ENCODE results near the gene MMP3.

Gene MMP3

DNA sequence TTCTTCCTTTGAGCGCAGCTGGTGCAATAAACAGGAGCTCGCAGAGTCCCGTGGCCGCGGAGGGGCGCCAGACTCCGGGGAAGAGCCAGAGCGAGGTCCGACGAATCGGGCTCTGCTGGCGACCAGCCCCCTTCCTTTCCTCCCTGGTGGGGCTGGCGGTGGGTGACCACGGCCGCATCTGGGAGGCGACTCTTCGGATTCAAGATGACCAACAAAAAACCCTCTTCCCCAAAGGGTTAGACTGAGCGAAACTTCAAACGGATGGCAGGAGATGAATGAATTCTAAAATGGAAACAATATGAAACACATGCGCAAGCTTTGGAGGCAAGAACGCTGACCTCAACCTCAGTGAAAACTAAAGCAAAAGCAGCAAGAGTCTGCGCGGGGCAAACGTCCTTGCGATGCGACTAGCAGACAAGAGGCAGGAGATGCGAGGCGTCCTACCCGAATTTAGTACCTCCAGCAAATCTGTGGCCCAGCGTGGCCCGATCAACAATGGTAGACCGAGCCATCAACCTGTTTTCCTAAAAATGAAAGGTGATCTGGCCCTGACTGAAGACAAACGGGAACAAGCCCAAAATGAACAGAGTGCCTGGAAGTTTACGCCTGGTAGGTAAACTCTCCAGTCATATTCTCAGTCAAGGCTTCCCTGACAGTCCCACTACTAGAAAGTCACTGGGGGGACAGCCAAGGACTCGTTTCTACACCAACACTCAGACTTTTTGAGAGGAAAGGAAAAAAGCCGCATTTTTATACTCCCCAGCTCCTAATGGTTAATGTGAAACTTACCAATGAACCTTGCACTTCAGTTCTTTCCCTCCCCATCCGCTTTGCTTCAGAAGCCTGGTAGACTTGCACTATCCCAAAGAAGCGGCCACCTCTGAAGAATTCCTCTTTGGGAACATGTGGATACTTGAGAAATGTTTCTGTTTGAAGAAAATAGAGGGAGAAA lies 11.6 kb downstream of the MMP3 start:
- peak; percentile 79 for DNase-seq (ENCODE audit: low spot score)

DNA sequence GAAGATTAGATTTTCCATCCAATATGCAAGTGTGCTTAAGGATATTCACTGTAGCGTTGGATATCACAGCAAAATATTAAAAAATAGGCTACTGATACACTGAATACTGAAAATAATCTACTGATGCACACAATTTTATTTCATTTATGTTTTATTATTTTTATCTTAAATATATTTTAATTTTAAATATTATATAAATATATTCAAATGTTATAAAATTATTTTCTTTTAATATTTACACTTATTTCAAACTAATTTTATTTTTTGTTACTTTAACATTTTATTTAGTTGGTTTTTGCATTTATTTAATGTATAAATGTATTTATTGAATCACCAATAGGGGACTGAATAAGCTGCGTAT lies 12.3 kb downstream of the MMP3 start:
- no peak for DNase-seq (ENCODE audit: low spot score)

DNA sequence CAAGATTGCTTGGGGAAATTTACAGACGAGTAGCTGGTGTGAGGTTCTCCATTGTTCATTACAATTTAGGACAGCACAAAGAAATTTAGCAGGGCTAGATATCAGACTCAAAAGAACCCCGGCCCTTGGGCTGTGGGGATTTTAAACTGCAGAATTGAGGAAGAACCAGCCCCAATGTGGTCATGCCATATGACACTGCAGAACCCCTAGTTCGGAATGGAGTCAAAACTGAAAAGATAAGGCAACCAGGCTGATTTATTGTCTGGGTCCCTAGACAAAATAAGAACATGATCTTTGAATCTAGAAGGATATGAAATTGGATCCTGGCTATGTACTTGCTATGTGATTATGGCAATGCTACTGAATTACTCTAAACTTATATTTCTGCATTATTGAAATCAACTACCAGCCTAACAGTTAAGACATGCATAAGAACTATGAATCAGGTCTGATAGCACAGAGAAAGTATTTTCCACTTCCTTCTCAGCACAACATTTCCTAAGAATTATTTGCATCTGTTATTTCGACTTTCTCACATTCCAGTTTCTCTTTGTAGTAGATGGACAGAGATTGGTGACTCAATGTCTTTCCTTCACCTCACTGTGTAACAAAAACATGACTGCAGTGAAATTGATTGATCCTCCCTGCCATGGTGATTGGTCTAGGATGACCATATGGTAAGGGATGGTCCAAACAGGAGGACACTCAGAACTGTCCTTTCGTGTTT lies 13.2 kb downstream of the MMP3 start:
- DNase-seq (ENCODE audit: low spot score) = peak; percentile 30

DNA sequence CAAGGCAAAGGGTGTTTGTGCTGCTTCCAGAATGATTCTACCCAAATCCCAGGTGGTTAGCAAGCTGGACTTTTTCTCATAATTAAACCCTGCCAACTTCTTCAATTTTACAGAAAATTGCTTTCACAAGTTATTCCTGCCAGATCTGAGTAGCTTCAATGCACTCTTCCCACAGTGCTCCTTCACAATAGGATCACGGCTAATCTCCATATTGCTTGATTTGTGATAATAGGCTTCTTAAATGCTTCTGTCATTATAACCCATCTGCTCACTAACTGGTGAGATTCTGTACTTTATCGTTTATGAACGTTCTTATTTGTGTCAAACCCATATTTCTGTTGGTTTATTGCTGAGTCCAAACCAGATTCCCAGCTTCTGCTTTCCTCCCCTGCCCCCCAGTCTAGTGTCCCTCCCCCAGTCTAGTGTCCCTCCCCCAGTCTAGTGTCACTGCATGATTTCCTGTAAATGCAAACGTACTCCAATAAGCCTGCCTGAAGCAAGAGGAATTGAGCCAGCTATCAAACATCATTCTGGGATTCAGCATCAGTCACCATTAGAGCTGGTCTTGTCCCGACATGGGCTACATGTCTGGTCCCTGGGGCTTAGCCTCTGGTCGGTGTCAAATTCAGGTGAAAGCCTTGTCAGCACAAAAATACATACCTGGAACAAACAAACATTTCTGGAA lies 14.0 kb downstream of the MMP3 start:
- DNase-seq (ENCODE audit: low spot score) = no peak

DNA sequence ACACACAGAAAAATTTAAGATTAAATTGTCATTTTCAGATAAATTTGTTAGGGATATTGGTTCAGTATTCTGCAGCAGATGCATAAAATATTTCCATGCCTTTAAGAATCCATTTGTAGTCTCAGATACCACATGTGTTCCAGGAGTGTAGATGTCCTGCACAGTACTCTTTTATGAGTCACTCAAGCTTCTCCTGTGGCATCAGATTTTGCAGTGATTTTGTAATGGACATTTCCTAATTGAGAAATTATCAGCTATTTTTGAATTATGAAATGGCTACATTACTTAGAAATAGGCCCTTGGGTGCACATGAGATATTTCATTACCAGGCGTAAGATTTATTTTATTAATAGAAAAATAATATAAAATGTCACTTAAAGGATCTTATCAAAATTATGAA lies 18.9 kb downstream of the MMP3 start:
- peak; percentile 29 for DNase-seq (ENCODE audit: low spot score)

DNA sequence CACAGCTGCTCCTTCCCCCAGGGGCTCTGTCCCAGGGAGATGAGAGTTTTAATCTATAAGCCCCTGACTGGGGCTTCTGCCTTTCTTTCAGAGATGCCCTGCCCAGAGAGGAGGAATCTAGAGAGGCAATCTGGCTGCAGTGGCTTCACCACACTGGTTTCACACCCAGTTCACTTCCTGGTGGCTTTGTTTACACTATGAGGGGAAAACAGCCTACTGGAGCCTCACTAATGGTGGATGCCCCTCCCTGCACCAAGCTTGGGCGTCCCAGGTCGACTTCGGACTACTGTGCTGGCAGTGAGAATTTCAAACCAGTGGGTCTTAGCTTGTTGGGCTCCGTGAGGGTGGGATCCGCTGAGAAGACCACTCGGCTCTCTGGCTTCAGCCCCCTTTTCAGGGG lies 23.9 kb downstream of the MMP3 start:
- no peak for DNase-seq (ENCODE audit: low spot score)

DNA sequence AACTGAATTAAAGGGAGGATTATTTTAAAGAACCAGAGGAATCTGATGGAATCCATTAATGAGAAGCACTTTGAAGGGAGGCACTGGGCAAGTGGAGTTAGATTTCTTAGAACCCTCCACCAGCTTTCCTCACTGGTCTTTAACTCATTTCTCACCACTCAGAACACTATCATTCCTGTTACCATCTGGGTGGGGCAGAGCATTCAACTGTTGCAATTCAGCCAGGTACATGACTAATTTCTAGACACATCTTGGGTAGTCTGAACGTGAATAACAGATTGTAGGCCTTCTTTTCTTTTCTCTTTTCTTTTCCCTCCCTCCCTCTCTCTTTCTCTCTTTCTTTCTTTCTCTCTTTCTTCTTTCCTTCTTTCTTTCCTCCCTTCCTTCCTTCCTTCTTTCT lies 29.9 kb downstream of the MMP3 start:
- no peak for DNase-seq (ENCODE audit: low spot score)

DNA sequence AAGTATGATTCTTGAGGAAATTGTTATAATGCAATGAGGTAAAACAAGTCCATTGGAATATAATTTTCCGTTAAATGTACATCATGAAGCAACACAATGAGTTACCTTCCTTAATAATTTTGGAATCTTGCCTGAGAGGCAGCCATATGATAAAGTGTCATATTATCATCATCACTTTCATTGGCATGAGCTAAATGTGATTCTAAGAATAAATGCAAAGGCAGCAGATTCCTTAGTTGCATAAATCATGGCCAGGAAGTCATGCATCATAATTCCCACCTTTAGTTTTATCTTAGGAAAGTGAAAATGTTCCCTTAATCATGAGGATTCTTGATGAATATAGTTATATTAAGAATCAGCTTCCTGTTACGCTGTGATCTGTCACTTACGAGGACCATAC lies 31.2 kb downstream of the MMP3 start:
- no peak for DNase-seq (ENCODE audit: low spot score)

DNA sequence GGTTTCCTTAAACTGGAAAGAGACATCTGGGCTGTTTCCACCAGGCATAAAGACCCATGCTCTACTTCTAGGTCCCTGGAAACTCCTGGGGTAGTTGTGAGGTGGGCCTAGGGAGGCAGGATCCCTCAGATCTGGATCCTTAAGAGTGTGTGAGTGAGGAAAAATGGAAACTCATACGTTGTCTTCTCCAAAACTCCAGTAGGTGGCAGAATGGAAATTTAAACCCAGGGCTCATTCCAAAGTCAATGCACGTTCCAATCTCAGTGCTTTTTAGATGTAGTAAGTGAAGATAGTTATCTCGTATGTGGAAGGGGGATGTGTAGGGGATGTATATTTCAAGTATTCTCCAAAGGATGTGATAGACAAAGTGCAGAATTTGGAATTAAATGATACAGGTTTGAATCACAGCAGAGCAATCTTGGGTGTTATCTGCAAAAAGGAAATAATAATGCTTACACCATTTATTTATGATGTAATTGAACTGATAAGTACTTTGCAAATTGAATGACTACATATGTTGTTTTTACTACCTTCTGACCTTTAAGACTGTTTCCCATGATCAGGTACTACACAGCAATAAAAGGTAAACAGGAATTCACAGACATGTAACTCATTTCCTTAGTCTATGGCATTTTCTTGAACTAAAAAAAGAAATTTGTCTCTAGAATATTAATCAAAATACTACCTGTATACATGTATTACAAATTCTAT lies 32.3 kb downstream of the MMP3 start:
- peak; percentile 43 for DNase-seq (ENCODE audit: low spot score)

DNA sequence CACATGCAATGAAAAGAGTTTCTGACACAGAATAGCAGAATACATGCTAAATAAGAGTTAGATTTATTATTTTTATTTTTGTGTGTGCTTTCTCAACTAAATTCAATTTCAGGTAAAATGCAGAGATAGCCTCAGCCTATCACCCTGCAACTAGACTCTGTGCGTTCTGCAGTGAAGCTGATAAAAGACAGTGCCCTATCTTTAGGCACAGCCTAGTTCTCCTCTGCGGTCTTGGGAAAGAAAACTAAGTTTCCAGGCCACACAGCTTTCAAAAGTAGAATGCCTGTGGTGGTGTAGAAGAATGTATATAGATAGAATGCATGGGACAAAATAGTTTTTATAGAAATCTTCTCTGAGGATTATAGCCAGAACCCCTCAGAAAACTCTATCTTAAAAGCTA lies 33.4 kb downstream of the MMP3 start:
- DNase-seq (ENCODE audit: low spot score) = no peak

DNA sequence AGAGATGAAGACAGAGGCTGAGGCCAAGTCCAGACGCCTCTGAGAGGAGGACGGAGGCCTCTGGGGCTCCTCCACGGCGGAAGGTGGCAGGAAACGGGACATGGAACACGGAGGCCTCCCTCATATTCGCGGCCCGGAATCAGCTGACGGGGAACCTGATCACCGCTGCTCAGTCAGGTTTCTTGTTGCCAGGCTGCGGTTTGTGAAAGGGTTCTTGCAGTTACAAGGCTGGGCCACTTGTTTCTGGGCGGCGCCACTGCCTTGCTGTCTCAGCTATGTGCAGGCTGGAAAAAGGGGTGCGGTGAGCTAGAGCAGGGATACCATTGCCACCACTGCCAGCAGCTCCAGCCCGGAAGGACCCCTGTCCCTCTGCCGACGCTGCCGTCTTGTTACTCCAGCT lies 35.5 kb downstream of the MMP3 start:
- no peak for DNase-seq (ENCODE audit: low spot score)

DNA sequence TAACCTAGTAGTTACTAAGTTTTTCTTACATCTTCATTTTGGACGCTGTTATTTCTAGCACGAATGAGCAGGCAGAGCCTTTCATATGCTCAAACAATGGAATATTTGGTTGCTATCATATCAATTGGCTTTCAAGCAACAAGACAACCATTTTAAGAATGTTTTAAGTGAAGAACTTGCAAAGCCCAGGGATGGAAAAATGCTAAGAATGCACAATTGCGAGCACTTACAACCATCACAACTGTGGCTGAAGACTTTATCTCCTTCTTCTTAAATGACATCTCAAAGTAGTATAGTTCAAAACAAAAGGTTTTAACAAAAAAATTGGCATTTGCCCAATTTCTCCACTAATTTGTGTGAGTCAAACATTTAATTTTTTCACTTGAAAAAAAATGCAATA lies 37.1 kb downstream of the MMP3 start:
- DNase-seq (ENCODE audit: low spot score) = peak; percentile 2

DNA sequence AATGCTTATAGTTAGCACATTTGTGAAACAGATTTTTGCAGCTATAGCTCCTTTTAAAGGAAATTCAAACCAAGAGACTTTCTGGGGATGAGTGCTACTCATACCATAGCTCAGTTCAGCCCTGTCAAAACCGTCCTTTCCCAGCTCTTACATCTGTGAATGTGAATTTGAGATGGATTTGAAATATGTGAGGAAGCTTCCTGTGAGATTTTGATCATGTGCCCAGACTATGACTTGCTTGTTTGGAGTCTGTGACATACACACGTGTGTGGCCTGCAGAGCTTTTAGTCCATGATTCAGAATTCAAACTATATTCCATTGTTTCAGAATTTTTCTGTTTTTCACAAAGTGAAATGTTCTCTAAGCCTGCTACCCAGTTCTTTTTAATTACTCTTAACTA lies 41.1 kb downstream of the MMP3 start:
- DNase-seq (ENCODE audit: low spot score) = peak; percentile 68

DNA sequence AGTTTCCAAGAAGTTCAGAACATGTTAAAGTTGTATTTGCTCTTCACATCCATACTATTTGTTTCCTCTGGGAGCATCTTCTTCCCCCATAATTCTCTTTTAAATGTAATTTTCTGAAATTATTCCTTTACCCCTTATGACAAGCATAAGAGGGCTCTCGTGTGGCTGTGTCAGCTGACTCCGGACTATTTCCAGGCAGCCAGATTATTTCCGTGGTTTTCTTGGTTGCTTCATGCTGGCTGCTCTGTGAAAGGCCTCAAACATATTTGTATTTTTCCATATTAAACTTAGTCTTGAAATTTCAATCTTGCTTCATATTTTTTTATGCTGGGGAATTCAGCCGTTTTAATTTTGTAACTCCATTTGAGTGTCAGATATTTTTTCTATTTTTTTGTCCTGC lies 42.6 kb downstream of the MMP3 start:
- peak; percentile 34 for DNase-seq (ENCODE audit: low spot score)

DNA sequence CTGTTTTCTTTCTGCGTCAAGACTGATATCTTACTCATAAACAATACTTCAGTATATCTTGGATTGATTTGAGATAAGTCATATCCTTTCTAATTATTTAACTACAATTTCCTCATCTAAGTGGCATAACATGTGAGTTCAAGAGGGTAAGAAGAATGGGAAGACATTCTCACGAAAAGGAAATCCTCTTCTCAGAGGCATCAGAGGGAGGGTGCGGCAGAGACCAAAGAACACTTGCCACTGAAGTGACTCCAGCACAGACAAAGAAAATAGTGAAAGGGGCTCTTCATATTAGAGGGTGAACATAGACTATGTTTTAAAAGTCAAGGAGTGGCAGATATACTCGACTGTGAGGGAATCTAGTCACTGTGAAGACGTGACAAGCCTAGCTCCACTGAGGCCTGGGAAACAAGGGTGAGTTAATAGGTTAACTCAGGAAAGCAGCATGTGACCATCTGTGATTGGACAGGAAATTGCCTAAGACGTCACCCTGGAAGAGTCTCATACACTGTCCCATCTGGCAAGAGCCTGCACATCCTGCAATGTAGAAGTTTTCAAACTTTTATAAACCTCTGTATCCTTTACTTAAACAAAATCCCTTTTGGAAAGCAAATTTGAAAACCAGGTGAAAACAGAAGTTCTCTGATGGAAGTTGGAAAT lies 43.6 kb downstream of the MMP3 start:
- DNase-seq (ENCODE audit: low spot score) = peak; percentile 18

DNA sequence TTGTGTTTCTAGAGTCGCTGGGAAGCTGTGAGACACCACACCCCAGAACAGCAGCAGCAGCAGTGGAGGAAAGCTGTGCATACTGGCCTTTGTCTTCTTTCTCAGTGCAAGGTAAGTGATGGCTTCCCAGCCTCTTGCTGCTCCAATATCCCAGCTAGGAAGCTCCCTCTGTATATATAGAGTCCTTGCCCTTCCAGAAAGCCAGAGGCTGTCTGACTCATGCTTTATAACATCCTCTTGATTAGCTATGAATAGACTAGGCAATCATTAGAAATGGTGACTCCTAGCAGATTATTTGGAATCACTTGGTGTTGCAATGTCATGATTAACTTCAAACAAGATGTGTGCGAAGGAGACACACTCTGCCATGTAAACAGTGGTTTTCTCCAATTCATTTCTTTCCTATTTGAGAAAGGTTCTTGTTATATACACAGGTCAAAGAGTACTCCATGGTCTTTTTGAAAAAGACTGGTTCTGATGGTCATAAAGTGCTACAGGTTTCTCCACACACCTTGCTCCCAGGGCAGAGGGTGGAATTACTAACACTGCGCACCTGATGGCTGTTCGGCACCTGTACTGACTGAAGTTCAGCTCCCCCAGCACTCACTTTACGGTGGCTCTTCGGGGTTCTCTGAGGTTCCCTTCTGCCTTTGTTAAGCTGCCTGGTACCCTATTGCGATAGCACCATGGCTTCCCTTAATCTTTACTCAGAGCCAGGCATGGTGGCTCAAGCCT lies 45.2 kb downstream of the MMP3 start, which contains the start of gene MMP1:
Gene MMP1, minus strand, starts transcription at position 149 of the 735 bp plus-strand sequence. Its CDS starts 68 bp downstream, at position 81.
- peak; percentile 63 for DNase-seq (ENCODE audit: low spot score)

DNA sequence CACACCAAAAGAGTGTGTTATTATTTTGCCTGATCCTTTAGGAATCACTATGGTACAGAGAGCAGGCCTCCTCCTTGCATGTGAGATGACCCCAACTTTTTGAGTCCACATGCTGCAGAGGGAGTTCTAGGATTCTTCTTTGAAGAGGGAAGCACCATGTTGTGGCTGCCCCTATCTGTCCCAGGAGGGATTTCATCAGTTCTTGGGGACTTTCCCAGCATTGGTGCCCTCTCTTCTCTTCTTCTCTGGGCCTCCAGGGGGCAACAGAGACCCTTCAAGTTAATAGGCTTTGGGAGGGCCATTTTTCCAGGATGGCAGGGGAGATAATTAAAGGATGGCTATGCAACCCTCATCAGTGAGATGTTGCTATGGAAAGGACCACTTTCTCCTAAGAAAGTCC lies 49.0 kb downstream of the MMP3 start:
- DNase-seq (ENCODE audit: low spot score) = peak; percentile 29

DNA sequence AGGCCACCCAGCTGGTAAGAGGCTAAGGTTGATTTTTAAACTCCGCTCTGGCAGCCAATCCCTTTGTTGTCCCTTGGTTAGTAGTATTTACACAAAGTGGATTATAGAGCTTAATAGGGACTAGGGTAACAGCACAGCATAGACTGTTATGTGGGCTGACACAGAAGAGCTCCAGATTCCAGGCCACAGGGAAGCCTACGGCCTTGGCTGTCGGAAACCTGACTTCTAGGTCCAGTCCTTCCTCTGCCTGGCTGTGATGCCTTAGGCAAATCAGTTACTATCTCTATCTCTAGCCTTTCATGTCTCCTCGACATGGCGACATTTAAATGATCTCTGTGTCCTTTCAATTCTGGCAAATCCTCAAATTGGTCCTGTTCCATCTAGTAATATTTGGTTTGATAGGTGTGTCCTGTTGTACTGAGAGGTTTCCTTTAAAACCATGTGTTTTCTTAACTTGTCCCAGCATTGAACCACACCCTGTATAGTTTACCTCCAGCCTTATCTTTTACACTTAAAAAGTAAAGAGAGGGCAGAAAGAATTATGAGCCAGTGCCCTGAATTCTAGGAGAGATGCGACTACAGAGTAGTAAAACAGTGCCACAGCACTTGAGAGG lies 49.6 kb downstream of the MMP3 start:
- DNase-seq (ENCODE audit: low spot score) = no peak

DNA sequence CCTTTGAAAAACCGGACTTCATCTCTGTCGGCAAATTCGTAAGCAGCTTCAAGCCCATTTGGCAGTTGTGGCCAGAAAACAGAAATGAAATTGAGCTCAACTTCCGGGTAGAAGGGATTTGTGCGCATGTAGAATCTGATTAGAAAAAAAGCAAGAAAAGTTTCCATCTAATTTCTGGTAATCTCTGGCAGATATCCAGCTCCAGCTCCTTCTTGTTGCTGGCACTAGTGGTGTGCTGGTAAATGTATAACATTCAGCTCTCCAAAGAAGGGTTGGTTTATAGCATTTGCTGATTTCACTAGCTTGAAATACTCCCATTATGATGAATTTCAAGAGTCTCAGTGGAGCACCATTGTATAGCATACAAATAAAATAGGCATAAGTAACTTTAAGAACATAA lies 50.8 kb downstream of the MMP3 start:
- no peak for DNase-seq (ENCODE audit: low spot score)

DNA sequence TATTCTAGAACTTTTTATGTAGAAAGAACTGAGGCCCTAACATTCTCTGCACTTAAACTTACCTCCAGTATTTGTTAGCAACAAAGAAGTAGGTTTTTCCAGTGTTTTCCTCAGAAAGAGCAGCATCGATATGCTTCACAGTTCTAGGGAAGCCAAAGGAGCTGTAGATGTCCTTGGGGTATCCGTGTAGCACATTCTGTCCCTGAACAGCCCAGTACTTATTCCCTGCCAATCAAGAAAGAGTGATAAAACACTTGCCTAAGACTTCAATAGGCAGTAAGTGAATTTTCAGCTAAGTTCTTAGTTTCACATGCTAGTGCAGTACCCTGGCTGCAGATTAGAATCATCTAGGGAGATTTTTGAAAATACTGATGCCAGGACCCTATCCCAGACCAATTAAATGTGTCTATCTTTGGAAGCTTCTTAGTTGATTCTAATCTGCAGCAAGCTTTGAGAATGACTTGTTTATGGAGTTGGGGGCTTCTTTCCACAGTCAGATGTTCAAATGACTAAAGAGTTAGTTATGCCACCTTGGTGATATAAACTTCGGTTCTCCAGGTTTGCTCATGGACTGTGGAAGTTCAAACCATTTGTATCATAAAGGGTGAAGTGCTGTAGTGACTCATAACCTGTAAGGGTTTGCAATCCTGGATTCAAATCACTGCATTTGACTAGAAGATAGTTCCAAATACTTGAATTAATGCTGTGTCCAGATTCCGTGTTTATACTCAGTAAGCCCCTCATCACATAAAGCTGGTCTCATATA lies 52.0 kb downstream of the MMP3 start:
- DNase-seq (ENCODE audit: low spot score) = no peak
